ENCODE results near the gene CYP2B6.
"Not testable (repeated sequence)": the region's sequence is repeated elsewhere in the genome, so short reads cannot be mapped to it uniquely, and the experiment has no call there.

DNA sequence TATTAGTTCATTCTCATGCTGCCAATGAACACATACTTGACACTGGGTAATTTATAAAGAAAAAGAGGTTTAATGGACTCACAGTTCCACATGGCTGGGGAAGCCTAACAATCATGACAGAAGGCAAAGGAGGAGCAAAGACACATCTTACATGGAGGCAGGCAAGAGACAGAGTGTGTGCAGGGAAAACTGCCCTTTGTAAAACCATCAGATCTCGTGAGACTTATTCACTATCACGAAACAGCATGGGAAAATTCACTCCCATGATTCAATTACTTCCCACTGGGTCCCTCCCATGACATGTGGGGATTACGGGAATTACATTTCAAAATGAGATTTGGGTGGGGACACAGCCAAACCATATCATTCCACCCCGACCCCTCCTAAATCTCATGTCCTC lies 11.3 kb upstream of the CYP2B6 start:
- TF ChIP-seq, protein P1, sequence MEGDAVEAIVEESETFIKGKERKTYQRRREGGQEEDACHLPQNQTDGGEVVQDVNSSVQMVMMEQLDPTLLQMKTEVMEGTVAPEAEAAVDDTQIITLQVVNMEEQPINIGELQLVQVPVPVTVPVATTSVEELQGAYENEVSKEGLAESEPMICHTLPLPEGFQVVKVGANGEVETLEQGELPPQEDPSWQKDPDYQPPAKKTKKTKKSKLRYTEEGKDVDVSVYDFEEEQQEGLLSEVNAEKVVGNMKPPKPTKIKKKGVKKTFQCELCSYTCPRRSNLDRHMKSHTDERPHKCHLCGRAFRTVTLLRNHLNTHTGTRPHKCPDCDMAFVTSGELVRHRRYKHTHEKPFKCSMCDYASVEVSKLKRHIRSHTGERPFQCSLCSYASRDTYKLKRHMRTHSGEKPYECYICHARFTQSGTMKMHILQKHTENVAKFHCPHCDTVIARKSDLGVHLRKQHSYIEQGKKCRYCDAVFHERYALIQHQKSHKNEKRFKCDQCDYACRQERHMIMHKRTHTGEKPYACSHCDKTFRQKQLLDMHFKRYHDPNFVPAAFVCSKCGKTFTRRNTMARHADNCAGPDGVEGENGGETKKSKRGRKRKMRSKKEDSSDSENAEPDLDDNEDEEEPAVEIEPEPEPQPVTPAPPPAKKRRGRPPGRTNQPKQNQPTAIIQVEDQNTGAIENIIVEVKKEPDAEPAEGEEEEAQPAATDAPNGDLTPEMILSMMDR (IDR thresholded peaks at IDR 0.05): not testable (repeated sequence)
- not testable (repeated sequence) for TF ChIP-seq EP300, POLR2AphosphoS5, POLR2A (IDR thresholded peaks at IDR 0.05)

Data from gastroesophageal sphincter (tissue), 3 donors.